Cardiac muscle cell (in vitro differentiated cells and primary cell): ENCODE data around the gene CORO1A. TPM values are rescaled to one million over a fixed set of nuclear protein-coding genes. Genes with fewer than 3 reads are reported as not detected.

Experiments used
- DNase-seq, 2 donors: peaks; one replicate each; pipeline versions ENCODE4 v3.0.0 to v3.0.0-alpha.2; 2010 to 2017; ENCODE audit warnings: low read depth in 1 of 2, low spot score in 1 of 2
- H3K27ac ChIP-seq: fragments of 200-600 bp; sonication (generic); 2 replicates; pipeline ENCODE4 v1.5.1; 2016
- H3K27me3 ChIP-seq: fragments of 200-600 bp; sonication (generic); 2 replicates; pipeline ENCODE4 v1.6.0; 2016; ENCODE audit warnings: control low read depth
- H3K36me3 ChIP-seq: fragments of 200-600 bp; sonication (generic); 2 replicates; pipeline ENCODE4 v1.5.1; 2016; ENCODE audit warnings: control low read depth
- H3K4me1 ChIP-seq: fragments of 200-600 bp; sonication (generic); 2 replicates; pipeline ENCODE4 v1.8.1; 2017; ENCODE audit warnings: low read depth, mild to moderate bottlenecking, mixed run types
- H3K4me3 ChIP-seq: fragments of 200-600 bp; sonication (generic); 2 replicates; pipeline ENCODE4 v1.5.1; 2016; ENCODE audit warnings: mild to moderate bottlenecking
- H3K9me3 ChIP-seq: fragments of 200-600 bp; sonication (generic); 2 replicates; pipeline ENCODE4 v1.5.1; 2017; ENCODE audit warnings: low read depth, mild to moderate bottlenecking, control low read depth
- CTCF ChIP-seq: IDR thresholded peaks from 2 replicates; pipeline ENCODE4 v1.5.1; 2012; ENCODE audit warnings: low read depth, mild to moderate bottlenecking, low read length
- polyA plus RNA-seq: library from polyadenylated mRNA; unstranded; fragments of >200 nt; fragmentation: Nextera tagmentation; extraction: Ambion mirVana; gene quantifications from 2 replicates; pipeline ENCODE4 v1.2.1, GENCODE V29; 2016
- total RNA-seq: library from RNA; depleted of rRNA; stranded (reverse); fragments of >200 nt; gene quantifications from 2 replicates; pipeline ENCODE4 v1.2.3, GENCODE V29; 2016

The CORO1A gene
- total RNA-seq (0.92 and 3.2 TPM in 2 replicates), polyA plus RNA-seq (2.0 and 3.4 TPM in 2 replicates)

GRCh38 chr16:30183233-30184095 is at the start of gene CORO1A:
CORO1A (plus strand) TSS chr16:30183602; CDS start chr16:30185210, 1,608 bp downstream.
- H3K27me3 ChIP-seq, result no peaks in the 10 kb centered on the region
- DNase-seq, result peak; percentile 78 to 86
- peak within 1 kb of the TSS; percentile 40 for H3K27ac ChIP-seq
- no peaks in the 10 kb centered on the region for H3K4me1 ChIP-seq
- no peak for TF ChIP-seq CTCF
- H3K9me3 ChIP-seq, result no peaks in the 10 kb centered on the region
- H3K36me3 ChIP-seq, result no peaks in the 10 kb centered on the region
- H3K4me3 ChIP-seq, result peak within 1 kb of the TSS; percentile 51

- H3K27ac ChIP-seq, result no peak overlapping the region
- no peak overlapping the region for H3K4me3 ChIP-seq
- no peaks in the 10 kb centered on the region for H3K36me3 ChIP-seq
- TF ChIP-seq CTCF, result no peak
- no peaks in the 10 kb centered on the region for H3K9me3 ChIP-seq
- no peaks in the 10 kb centered on the region for H3K4me1 ChIP-seq
- DNase-seq, result no peak
- no peaks in the 10 kb centered on the region for H3K27me3 ChIP-seq
Observed at GRCh38 chr16:30136971-30137605, 46.3 kb upstream of the CORO1A start.

DNA sequence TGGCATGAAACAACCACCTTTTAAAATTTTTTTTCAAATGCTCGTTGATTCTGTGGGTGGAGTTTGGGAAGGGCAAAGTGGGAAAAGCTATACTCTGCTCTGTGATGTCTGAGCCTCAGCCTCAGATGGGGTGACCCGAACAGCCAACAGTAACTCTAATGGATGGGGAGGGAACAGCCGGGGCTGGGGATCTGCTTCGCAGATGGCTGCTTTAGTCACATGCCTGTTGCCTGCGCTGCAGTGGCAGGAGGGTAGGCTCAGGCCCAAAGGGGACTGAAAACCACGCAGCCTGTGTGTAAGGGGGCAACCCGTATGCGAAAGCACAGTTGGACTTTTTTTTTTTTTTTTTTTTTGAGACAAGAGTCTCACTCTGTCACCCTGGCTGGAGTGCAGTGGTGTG is 45.5 kb upstream of the CORO1A start:
- no peaks in the 10 kb centered on the region for H3K9me3 ChIP-seq
- H3K36me3 ChIP-seq, result no peaks in the 10 kb centered on the region
- H3K4me3 ChIP-seq, result no peak overlapping the region
- H3K27me3 ChIP-seq, result no peaks in the 10 kb centered on the region
- H3K27ac ChIP-seq, result no peak overlapping the region
- no peaks in the 10 kb centered on the region for H3K4me1 ChIP-seq
- no peak for TF ChIP-seq CTCF
- DNase-seq, result no peak

DNA sequence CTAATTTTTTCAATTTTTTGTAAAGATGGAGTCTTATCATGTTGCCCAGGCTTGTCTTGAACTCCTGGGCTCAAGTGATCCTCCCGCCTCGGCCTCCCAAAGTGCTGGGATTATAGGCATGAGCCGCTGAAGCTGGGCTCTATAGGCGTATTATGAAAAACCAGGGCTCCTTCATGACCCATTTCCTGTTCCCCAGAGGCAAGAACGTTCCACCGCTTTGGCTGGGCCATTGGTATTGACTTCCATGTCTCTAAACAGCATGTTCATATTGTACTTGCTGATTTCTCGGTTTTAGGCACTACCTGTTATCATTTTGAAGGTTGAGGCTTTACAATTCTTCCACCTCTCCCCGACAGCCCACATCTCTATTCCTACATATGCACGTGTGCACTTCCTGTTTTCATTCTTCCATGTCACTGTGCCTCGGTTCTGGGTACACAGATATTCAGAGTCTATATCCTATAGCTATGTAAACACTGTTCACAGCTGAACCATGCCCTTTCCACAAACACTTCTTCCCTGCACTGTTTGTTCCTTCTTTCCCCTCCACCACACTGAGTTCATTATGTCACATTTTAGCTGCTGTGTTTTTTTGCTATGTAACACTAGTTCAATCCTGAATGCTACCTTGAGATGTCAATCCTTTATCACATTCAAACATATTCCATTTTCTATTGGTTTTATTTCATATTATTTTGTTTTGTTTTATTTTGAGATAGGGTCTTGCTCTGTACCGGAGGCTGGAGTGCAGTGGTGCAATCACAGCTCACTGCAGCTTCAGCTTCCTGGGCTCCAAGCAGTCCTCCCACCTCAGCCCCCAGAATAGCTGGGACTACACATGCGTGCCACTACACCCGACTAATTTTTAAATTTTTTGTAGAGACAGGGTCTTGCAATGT is 43.6 kb upstream of the CORO1A start:
- H3K4me1 ChIP-seq, result no peaks in the 10 kb centered on the region
- no peak for DNase-seq
- no peak overlapping the region for H3K4me3 ChIP-seq
- H3K9me3 ChIP-seq, result no peaks in the 10 kb centered on the region
- no peak overlapping the region for H3K27ac ChIP-seq
- H3K27me3 ChIP-seq, result no peaks in the 10 kb centered on the region
- TF ChIP-seq CTCF, result no peak
- H3K36me3 ChIP-seq, result no peaks in the 10 kb centered on the region

DNA sequence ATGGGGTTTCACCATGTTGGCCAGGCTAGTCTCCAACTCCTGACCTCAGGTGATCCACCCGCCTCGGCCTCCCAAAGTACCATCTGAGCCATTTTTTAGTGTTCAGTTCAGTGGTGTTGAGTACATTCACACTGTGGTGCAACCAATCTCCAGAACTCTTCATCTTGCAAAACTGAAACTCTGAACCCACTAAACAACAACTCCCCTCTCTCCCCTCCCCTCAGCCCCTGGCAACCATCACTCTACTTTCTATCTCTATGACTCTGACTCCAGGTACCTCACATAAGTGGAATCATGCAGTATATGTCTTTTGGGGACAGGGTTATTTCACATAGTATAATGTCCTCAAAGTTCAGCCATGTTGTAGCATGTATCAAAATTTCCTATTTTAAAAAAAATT is 41.7 kb upstream of the CORO1A start:
- DNase-seq, result no peak
- Histone ChIP-seq H3K4me3 (no peak overlapping the region), H3K9me3 (no peaks in the 10 kb centered on the region), H3K27me3 (no peaks in the 10 kb centered on the region), H3K27ac (no peak overlapping the region), H3K4me1 (no peaks in the 10 kb centered on the region), H3K36me3 (no peaks in the 10 kb centered on the region)
- TF ChIP-seq CTCF, result no peak
